Common myeloid progenitor, CD34-positive (primary cell): ENCODE data around the gene SLC24A3.

Experiments
- CTCF ChIA-PET: fragments of 350-600 bp; sonication (Branson Sonifier 250); formaldehyde crosslinking; loops from one replicate; lab custom pipeline; 2021; ENCODE audit warnings: antibody characterized with exemption; lab: Charles Lee
- POLR2A ChIA-PET: fragments of 350-600 bp; sonication (Branson Sonifier 250); formaldehyde crosslinking; loops from one replicate; lab custom pipeline; 2021; ENCODE audit warnings: antibody characterized with exemption; lab: Charles Lee
- DNase-seq, 3 donors: peaks; one replicate each; pipeline versions ENCODE4 v3.0.0 to v3.0.0-alpha.2; 2013
- H3K27ac ChIP-seq, 2 experiments: 1 replicate in 1 of 2; 2 replicates in 1 of 2; pipeline ENCODE4 v1.7.0; 2013; ENCODE audit warnings: inconsistent platforms in 2 of 2, low read length in 2 of 2, mild to moderate bottlenecking in 2 of 2, low read depth in 1 of 2, moderate library complexity in 1 of 2; ENCODE audit not compliant: severe bottlenecking in 2 of 2, insufficient read depth in 1 of 2, poor library complexity in 1 of 2
- H3K27me3 ChIP-seq, 5 experiments: replicated peaks in 2 of 5; 1 replicate in 3 of 5; 2 replicates in 2 of 5; pipeline versions ENCODE4 v1.6.1 to v1.7.0; 2013; ENCODE audit warnings: low read length in 4 of 5, mild to moderate bottlenecking in 2 of 5, moderate library complexity in 2 of 5, inconsistent platforms in 1 of 5; ENCODE audit not compliant: insufficient read depth in 5 of 5, control insufficient read depth in 4 of 5
- H3K36me3 ChIP-seq, 4 experiments: 1 replicate in 2 of 4; 2 replicates in 2 of 4; pipeline versions ENCODE4 v1.6.1 to v1.7.0; 2013; ENCODE audit warnings: low read length in 3 of 4, control low read depth in 1 of 4, mild to moderate bottlenecking in 1 of 4; ENCODE audit not compliant: control insufficient read depth in 4 of 4, insufficient read depth in 4 of 4
- H3K4me1 ChIP-seq, 4 experiments: 1 replicate in 3 of 4; 2 replicates in 1 of 4; pipeline versions ENCODE4 v1.6.1 to v1.7.1; 2013; ENCODE audit warnings: low read length in 3 of 4, mild to moderate bottlenecking in 3 of 4, control low read depth in 1 of 4, inconsistent platforms in 1 of 4, moderate library complexity in 1 of 4; ENCODE audit not compliant: control insufficient read depth in 4 of 4, insufficient read depth in 4 of 4; ENCODE audit errors: control extremely low read depth in 1 of 4
- H3K4me3 ChIP-seq, 7 experiments: 1 replicate in 4 of 7; 2 replicates in 3 of 7; pipeline versions ENCODE4 v1.5.1 to v1.7.0; 2013; ENCODE audit warnings: mild to moderate bottlenecking in 7 of 7, low read length in 6 of 7, moderate library complexity in 6 of 7, inconsistent platforms in 2 of 7, low read depth in 2 of 7, control low read depth in 1 of 7; ENCODE audit not compliant: insufficient read depth in 4 of 7, control insufficient read depth in 1 of 7; ENCODE audit errors: extremely low read depth in 1 of 7
- H3K9me3 ChIP-seq, 5 experiments: 1 replicate in 4 of 5; 2 replicates in 1 of 5; pipeline versions ENCODE4 v1.6.1 to v1.7.1; 2013; ENCODE audit warnings: low read length in 4 of 5, mild to moderate bottlenecking in 2 of 5, inconsistent platforms in 1 of 5, low read depth in 1 of 5, moderate library complexity in 1 of 5; ENCODE audit not compliant: control insufficient read depth in 4 of 5, insufficient read depth in 2 of 5; ENCODE audit errors: control extremely low read depth in 1 of 5
- WGBS: methylation state at CpG from one replicate; pipeline ENCODE4 v1.1.5; 2013; ENCODE audit not compliant: insufficient coverage; 5-methylcytosine and 5-hydroxymethylcytosine counted together

Gene SLC24A3

GRCh38 chr20:19453410-19453809, 241.0 kb downstream of the SLC24A3 start:
- no peaks in the 10 kb centered on the region for H3K9me3 ChIP-seq
- H3K4me3 ChIP-seq: no peak overlapping the region
- no peak overlapping the region for H3K27ac ChIP-seq
- H3K27me3 ChIP-seq: no peaks in the 10 kb centered on the region
- CTCF ChIA-PET: interaction anchor here (0.8 kb wide), 1 partner anchor 8 kb away, joined by 3 read pairs; no protein-coding TSS in a partner anchor
- peaks cover 3 to 75% (median 50%) of the 10 kb centered on the region in 4 experiments for H3K4me1 ChIP-seq
- no CpG with 5 or more reads among the region's 3 CpGs for WGBS
- POLR2A ChIA-PET: no interaction called here
- no peak for DNase-seq
- no peaks in the 10 kb centered on the region for H3K36me3 ChIP-seq

- H3K4me3 ChIP-seq: no peak overlapping the region
- WGBS: 86% methylated on average over 5 of the region's 6 CpGs
- no peaks in the 10 kb centered on the region for H3K27me3 ChIP-seq
- no peak overlapping the region for H3K27ac ChIP-seq
- H3K4me1 ChIP-seq: peaks cover 3 to 72% (median 46%) of the 10 kb centered on the region in 4 experiments
- ChIA-PET POLR2A (no interaction called here), CTCF (interaction anchor here (0.8 kb wide), 1 partner anchor 8 kb away, joined by 3 read pairs; no protein-coding TSS in a partner anchor)
- DNase-seq: no peak
- H3K9me3 ChIP-seq: no peaks in the 10 kb centered on the region
- H3K36me3 ChIP-seq: no peaks in the 10 kb centered on the region
These were observed 241.4 kb downstream of the SLC24A3 start for GRCh38 chr20:19453862-19454261.

GRCh38 chr20:19456595-19457395, 244.4 kb downstream of the SLC24A3 start:
- Histone ChIP-seq H3K27ac (no peak overlapping the region), H3K9me3 (no peaks in the 10 kb centered on the region), H3K27me3 (no peaks in the 10 kb centered on the region), H3K36me3 (no peaks in the 10 kb centered on the region), H3K4me3 (no peak overlapping the region), H3K4me1 (peaks cover under 1 to 50% (median 26%) of the 10 kb centered on the region in 4 experiments)
- ChIA-PET POLR2A (no interaction called here), CTCF (interaction anchor here (1.3 to 1.4 kb wide), 3 partner anchors 36 to 45 kb away, joined by 3 to 4 read pairs (median 3); no protein-coding TSS in a partner anchor)
- no peak for DNase-seq
- 83% methylated on average over 1 of the region's 2 CpGs for WGBS

GRCh38 chr20:19457611-19458010, 245.2 kb downstream of the SLC24A3 start:
- CTCF ChIA-PET: interaction anchor here (1.3 kb wide), 2 partner anchors 35 to 41 kb away, joined by 3 to 4 read pairs; no protein-coding TSS in a partner anchor
- H3K36me3 ChIP-seq: no peaks in the 10 kb centered on the region
- H3K27ac ChIP-seq: no peak overlapping the region
- POLR2A ChIA-PET: no interaction called here
- no peaks in the 10 kb centered on the region for H3K27me3 ChIP-seq
- H3K4me1 ChIP-seq: peaks cover 0 to 42% (median 19%) of the 10 kb centered on the region in 4 experiments
- DNase-seq: no peak
- no peaks in the 10 kb centered on the region for H3K9me3 ChIP-seq
- H3K4me3 ChIP-seq: no peak overlapping the region
- 93% methylated on average over 2 of the region's 3 CpGs for WGBS

- H3K4me3 ChIP-seq: no peak overlapping the region
- no peaks in the 10 kb centered on the region for H3K27me3 ChIP-seq
- no peaks in the 10 kb centered on the region for H3K9me3 ChIP-seq
- no peak for DNase-seq
- ChIA-PET POLR2A (no interaction called here), CTCF (no interaction called here)
- H3K36me3 ChIP-seq: no peaks in the 10 kb centered on the region
- H3K27ac ChIP-seq: no peak overlapping the region
- WGBS: 86% methylated on average over 3 of the region's 6 CpGs
- peaks cover 5 to 33% (median 9%) of the 10 kb centered on the region in 4 experiments for H3K4me1 ChIP-seq
These were observed 247.9 kb downstream of the SLC24A3 start for GRCh38 chr20:19460386-19460785.

- no peaks in the 10 kb centered on the region for H3K9me3 ChIP-seq
- peaks cover 6 to 24% (median 11%) of the 10 kb centered on the region in 4 experiments for H3K4me1 ChIP-seq
- WGBS: 100% methylated on average over 6 of the region's 6 CpGs
- no peak overlapping the region for H3K27ac ChIP-seq
- POLR2A ChIA-PET: no interaction called here
- CTCF ChIA-PET: interaction anchor here (1.3 kb wide), 1 partner anchor 121 kb away, joined by 3 read pairs; no protein-coding TSS in a partner anchor
- no peak overlapping the region for H3K4me3 ChIP-seq
- no peak for DNase-seq
- no peaks in the 10 kb centered on the region for H3K27me3 ChIP-seq
- no peaks in the 10 kb centered on the region for H3K36me3 ChIP-seq
These were observed 250.0 kb downstream of the SLC24A3 start for GRCh38 chr20:19462491-19462890.

GRCh38 chr20:19463597-19463996, 251.2 kb downstream of the SLC24A3 start:
- no peak for DNase-seq
- no peak overlapping the region for H3K4me3 ChIP-seq
- H3K9me3 ChIP-seq: no peaks in the 10 kb centered on the region
- WGBS: 92% methylated on average over 3 of the region's 4 CpGs
- H3K27ac ChIP-seq: no peak overlapping the region
- POLR2A ChIA-PET: no interaction called here
- H3K4me1 ChIP-seq: peaks cover 6 to 20% (median 11%) of the 10 kb centered on the region in 4 experiments
- H3K36me3 ChIP-seq: no peaks in the 10 kb centered on the region
- H3K27me3 ChIP-seq: no peaks in the 10 kb centered on the region
- CTCF ChIA-PET: no interaction called here
